ENCODE results near the gene IRF7.
A peak's percentile ranks its signal among the peaks of the same experiment; 100 is the strongest.

- TF ChIP-seq CTCF (conservative IDR thresholded peaks at IDR 0.05; ENCODE audit: low read depth in 2 of 2) (no peak), JUNB (IDR thresholded peaks at IDR 0.05; ENCODE audit: unreplicated experiment) (no peak), POLR2AphosphoS5 (IDR thresholded peaks at IDR 0.05; ENCODE audit: low read depth) (peak; percentile 63), REST (IDR thresholded peaks at IDR 0.05; ENCODE audit: unreplicated experiment) (no peak), ETS1 (IDR thresholded peaks at IDR 0.05) (no peak)
These were observed 40.3 kb downstream of the IRF7 start for GRCh38 chr11:575313-575995.
